Natural killer cell treated with Interleukin-12 subunit alpha and Interleukin-12 subunit beta and Interleukin-15 and Interleukin-18, amount 100 ng/mL, for 72 hours (primary cell): ENCODE results near the gene TMTC1. TPM values are rescaled to one million over a fixed set of nuclear protein-coding genes. Genes with fewer than 3 reads are reported as not detected.

Experiments
- ATAC-seq, 2 donors: fragments of 150-1000 bp; cut with Tn5 transposase in 1 of 2; sonication (Bioruptor Pico), chemical (Tn5 transposase) in 1 of 2; 2 replicates each; pipeline ENCODE4 v1.10.0; 2021
- DNase-seq: peaks from one replicate; pipeline ENCODE4 v3.0.0; 2022; ENCODE audit warnings: low spot score
- H3K27ac Mint-ChIP-seq, 2 donors: 1 replicate in 1 of 2; 2 replicates in 1 of 2; pipeline ENCODE4 v1.8.0; 2022; ENCODE audit warnings: mixed read lengths in 2 of 2, mild to moderate bottlenecking in 1 of 2, moderate library complexity in 1 of 2
- H3K27me3 Mint-ChIP-seq, 2 donors: 1 replicate in 1 of 2; 2 replicates in 1 of 2; pipeline ENCODE4 v1.8.0; 2022; ENCODE audit warnings: mixed read lengths in 2 of 2
- H3K36me3 Mint-ChIP-seq: one replicate; pipeline ENCODE4 v1.8.0; 2022; ENCODE audit warnings: mixed read lengths
- H3K4me1 Mint-ChIP-seq, 2 donors: 1 replicate in 1 of 2; 2 replicates in 1 of 2; pipeline ENCODE4 v1.8.0; 2022; ENCODE audit warnings: low read depth in 2 of 2, mixed read lengths in 2 of 2, mild to moderate bottlenecking in 1 of 2
- H3K4me3 Mint-ChIP-seq: one replicate; pipeline ENCODE4 v1.8.0; 2022; ENCODE audit warnings: mixed read lengths
- H3K9me3 Mint-ChIP-seq: 2 replicates; pipeline ENCODE4 v1.8.0; 2022; ENCODE audit warnings: mixed read lengths
- total RNA-seq, 2 donors: library from RNA; stranded (reverse); gene quantifications; one replicate each; pipeline ENCODE4 v1.2.3, GENCODE V29; 2022

TMTC1 gene
- total RNA-seq, 2 donors from 2014 or later = not detected

DNA sequence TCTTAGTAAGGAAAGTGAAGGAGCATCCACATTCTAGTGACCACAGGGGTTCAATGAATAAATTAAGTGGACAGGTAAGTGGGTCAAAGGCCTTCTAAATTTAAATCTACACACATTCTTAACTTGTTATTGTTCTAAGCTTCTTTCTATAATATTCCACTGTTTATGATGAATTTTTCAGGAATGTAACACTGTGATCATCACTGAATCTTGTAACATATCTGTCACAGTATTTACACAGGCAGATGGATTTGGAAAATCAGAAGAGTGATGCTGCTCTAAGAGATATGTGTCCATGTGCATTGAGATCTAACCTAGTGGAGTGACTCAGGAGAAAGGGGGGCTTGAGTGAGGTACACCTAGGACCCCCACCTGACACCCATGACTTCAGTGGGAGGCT, 170.8 kb downstream of the TMTC1 start:
- H3K9me3 Mint-ChIP-seq = peaks cover 10% of the 10 kb centered on the region
- H3K4me1 Mint-ChIP-seq = no peaks in the 10 kb centered on the region
- no peaks in the 10 kb centered on the region for H3K36me3 Mint-ChIP-seq
- no peak overlapping the region for H3K27ac Mint-ChIP-seq
- DNase-seq (no peak), ATAC-seq (no peak)
- H3K4me3 Mint-ChIP-seq = no peak overlapping the region
- peaks cover 2 to 21% of the 10 kb centered on the region in 2 donors for H3K27me3 Mint-ChIP-seq

DNA sequence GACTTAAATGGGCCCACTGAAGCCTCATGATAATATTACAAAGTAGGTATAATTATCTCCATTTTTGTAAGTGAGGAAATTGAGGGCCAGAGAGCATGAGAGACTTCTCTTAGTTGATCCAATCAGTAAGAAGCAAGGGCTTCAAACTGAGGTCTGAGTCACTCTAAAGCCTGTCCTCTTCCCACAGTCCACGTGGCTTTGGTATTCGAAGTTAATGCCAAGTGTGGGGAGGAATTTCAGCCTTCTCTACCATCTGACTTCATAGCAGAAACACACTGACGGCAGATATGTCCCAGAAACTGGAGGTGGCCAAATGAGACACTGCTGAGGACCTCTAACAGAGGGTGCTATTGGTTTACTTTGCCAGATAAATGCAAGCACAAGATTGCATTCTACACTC, 171.8 kb downstream of the TMTC1 start:
- Mint-ChIP-seq H3K9me3 (peaks cover under 1% of the 10 kb centered on the region), H3K27me3 (peaks cover 2 to 11% of the 10 kb centered on the region in 2 donors), H3K36me3 (no peaks in the 10 kb centered on the region), H3K27ac (no peak overlapping the region), H3K4me3 (no peak overlapping the region), H3K4me1 (no peaks in the 10 kb centered on the region)
- DNase-seq (no peak), ATAC-seq (no peak)

DNA sequence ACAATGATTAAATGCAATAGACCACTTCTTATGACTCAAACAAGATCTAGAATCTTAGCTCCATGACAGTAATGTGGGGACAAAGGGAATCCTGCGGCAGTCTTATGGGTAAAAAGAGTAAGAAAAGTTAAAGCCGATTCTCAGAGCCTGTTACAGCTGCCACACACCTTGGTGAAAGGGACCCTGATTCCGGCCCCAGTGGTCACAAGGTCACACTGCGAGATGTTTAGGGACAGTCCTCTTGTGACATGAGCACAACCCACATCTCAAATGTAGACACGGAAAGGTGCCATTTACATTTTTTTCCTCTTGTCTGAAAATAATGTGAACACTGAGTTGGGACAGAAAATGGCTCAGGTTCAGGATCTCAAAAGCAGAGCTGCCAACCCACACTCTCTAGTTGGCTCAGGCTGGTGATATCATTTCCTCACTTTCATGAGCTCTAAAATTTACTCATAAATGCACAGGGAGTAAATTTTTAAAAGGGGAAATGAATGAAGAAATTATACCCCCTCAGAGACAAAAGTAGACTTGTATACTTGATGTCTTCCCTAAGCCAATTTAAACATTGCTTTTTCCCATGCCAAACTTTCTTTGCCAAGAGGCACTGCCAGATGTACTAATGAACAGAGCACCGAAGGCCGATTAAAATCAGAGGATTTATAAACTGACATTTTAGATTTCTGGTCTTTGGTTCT, 173.1 kb downstream of the TMTC1 start:
- DNase-seq = no peak
- H3K36me3 Mint-ChIP-seq = no peaks in the 10 kb centered on the region
- no peak for ATAC-seq
- H3K27ac Mint-ChIP-seq = no peak overlapping the region
- H3K4me1 Mint-ChIP-seq = no peaks in the 10 kb centered on the region
- peaks cover 2 to 11% of the 10 kb centered on the region in 2 donors for H3K27me3 Mint-ChIP-seq
- no peaks in the 10 kb centered on the region for H3K9me3 Mint-ChIP-seq
- no peak overlapping the region for H3K4me3 Mint-ChIP-seq

DNA sequence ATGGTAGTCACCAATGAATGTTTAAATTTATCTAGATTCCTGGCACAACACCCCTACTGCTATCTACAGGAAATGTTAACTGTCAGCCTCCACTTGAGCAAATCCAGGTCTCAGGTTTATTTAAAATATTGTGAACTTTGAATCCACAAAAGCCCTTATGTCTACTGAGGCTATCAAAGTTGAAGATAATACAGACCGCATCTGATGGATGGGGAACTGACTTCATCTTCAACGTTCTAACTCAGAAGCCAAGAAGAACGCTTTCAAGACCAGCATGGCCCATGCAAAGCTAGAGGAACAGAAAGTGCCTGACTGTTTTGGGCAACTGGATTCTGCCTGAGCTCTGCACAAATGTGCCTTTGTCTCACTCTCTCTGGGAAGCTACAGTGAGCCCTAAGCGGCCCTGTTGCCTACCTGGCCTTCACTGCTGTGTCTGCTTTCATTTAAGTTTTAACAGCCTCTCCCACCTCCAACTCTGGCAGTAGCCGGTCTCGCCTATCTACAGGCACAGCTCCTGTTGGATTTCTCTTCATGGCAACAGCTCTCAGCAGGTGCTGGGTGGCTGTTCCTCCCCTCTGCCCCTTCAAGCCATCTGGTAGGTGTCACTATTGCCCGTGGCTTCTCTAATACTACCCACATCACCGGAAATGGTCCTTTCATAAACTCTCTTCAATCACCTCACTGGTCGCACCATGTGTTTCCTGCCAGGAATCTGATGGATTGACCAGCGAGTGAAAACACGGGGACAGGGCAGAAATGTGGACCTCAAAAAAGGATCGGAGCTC, 174.1 kb downstream of the TMTC1 start:
- Mint-ChIP-seq H3K4me3 (no peak overlapping the region), H3K36me3 (no peaks in the 10 kb centered on the region), H3K27ac (no peak overlapping the region), H3K9me3 (no peaks in the 10 kb centered on the region), H3K4me1 (no peaks in the 10 kb centered on the region), H3K27me3 (peaks cover 2 to 10% of the 10 kb centered on the region in 2 donors)
- DNase-seq = no peak
- no peak for ATAC-seq

DNA sequence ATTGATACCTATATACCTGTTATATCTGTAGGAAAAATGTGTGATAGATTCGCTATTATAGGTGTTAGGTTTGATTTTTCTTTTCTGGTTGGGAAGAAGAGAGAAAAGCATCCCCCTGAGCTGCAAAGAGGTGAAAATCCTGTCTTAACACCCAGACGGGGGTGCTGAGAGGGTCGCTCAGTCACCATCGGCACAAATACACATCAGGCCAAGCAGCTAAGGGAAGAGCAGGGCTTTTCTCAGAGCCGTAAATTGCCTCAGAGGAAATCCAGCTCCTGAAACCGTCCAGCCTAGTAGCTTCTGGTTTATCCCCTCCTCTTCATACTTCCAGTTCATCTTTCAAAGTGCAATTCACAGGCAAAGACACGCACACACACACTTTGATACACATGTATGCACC, 175.2 kb downstream of the TMTC1 start:
- no peak overlapping the region for H3K4me3 Mint-ChIP-seq
- peaks cover 0 to 5% of the 10 kb centered on the region in 2 donors for H3K27me3 Mint-ChIP-seq
- DNase-seq = no peak
- H3K9me3 Mint-ChIP-seq = no peaks in the 10 kb centered on the region
- no peaks in the 10 kb centered on the region for H3K4me1 Mint-ChIP-seq
- ATAC-seq = no peak
- H3K27ac Mint-ChIP-seq = no peak overlapping the region
- no peaks in the 10 kb centered on the region for H3K36me3 Mint-ChIP-seq

DNA sequence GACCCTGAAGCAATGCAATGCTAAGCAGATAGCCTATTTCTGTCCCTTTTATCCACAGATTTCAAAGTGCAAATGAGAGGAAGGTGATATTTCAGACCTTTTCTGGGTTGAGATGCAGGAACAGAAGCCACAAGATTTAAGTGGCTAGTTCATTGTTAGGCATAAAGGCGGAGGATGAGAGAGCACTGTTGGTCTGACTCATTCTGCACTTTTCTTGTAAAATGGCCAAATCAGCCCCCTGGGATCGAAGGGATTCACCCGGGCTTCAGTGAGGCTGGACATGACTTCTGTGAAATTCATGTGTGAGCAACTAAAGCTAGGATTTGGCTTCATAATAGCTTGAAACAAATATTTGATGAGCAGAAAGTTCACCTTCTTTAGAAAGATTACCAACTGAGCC, 184.4 kb downstream of the TMTC1 start:
- ATAC-seq (no peak), DNase-seq (no peak)
- no peaks in the 10 kb centered on the region for H3K9me3 Mint-ChIP-seq
- H3K27me3 Mint-ChIP-seq = peaks cover 0 to 11% of the 10 kb centered on the region in 2 donors
- no peak overlapping the region for H3K4me3 Mint-ChIP-seq
- H3K27ac Mint-ChIP-seq = no peak overlapping the region
- no peaks in the 10 kb centered on the region for H3K36me3 Mint-ChIP-seq
- no peaks in the 10 kb centered on the region for H3K4me1 Mint-ChIP-seq

DNA sequence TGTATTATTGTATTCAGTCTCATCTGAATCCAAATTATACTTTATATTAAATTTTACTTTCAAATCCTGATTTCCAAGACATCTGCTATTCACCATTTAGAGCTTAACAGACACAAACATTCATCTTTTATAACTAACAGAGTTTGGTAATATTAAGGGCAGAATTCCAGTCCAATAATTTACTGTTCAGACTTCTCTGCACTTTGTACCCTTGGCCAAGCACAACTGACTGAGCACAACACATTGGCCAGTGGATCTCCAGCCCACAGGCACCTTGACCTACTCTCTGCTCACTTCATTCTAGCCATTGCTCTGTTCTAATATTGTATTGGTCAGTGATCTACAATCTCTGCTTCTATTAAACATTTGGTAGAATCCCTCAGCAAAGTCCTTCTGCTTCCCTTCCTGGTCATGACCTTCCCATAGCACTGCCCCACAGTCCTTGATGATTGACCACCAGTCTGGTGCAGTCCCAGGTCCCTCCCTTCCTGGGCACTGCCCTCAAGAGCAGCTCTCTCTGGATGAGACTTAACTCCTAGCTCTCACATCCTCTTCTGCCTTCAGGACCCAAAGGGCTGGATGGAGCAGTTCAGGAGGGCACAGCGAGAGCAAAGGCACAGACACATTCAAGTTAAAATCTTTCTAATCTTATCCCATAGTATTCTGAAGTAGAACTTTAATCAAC, 188.5 kb downstream of the TMTC1 start:
- ATAC-seq (peak in 1 of 2 donors; percentile 45), DNase-seq (no peak)
- Mint-ChIP-seq H3K27me3 (peaks cover 0 to 17% of the 10 kb centered on the region in 2 donors), H3K4me3 (no peak overlapping the region), H3K9me3 (no peaks in the 10 kb centered on the region), H3K36me3 (no peaks in the 10 kb centered on the region), H3K4me1 (no peaks in the 10 kb centered on the region), H3K27ac (no peak overlapping the region)

DNA sequence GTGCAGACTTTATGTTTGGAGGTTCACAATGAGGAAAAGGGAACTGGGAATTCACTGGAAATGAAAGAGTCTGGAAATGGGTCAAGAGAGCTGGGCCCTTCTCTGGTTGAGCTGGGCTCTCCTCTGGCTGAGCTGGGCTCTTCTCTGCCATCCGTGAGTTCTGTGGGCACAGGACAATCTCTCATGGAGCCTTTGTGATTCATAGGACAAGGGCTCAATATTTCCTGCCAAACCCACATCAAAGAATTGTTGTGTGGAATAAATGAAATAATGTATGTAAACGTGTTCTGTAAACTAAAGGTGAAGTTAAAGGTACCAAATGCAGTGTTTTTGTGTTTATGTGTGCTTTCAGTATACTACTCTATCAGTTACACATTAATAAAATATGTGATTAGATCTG, 190.7 kb downstream of the TMTC1 start:
- no peaks in the 10 kb centered on the region for H3K4me1 Mint-ChIP-seq
- no peak overlapping the region for H3K27ac Mint-ChIP-seq
- peaks cover 0 to 11% of the 10 kb centered on the region in 2 donors for H3K27me3 Mint-ChIP-seq
- H3K4me3 Mint-ChIP-seq = no peak overlapping the region
- DNase-seq (no peak), ATAC-seq (no peak)
- no peaks in the 10 kb centered on the region for H3K36me3 Mint-ChIP-seq
- no peaks in the 10 kb centered on the region for H3K9me3 Mint-ChIP-seq

DNA sequence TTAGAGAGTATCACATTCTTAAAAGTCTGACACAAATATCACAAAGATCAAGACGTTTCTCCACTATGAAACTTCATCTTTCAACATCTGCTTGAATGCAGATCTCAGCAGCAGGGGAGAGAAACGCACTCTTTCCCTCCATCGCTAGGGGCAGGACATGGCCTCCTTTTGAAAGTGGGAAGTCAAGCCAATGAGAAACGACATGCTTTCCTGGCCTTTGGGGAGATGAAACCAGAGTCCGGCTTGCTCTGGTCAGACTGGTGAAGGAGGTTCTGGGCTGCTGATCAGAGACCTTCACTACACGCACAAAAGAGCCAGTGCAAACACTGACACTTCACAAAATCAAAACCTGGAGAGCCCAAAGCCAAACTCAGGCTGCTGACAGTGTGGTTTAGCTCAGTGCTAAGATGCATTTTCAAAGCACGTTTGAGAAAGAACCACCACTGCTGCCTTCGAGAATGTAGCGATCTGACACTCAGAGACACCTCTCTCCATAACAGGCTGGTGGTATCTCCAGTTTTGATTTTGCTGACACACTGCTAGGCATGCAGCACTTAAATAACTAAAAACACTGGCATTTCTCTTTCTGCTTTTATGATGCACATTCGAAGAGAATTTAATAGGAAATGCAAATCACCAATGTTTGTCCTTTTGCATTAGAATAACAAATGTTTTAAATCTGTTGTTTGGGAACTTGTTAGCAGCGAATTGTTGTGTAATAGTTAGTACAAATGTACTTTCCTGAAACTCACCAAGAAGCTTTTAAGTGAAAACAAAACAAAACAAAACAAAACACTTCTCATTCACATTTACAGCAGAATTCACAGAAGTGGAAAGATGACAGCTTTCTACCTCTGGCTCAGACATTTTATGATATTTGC, 192.4 kb downstream of the TMTC1 start:
- Mint-ChIP-seq H3K9me3 (no peaks in the 10 kb centered on the region), H3K4me1 (no peaks in the 10 kb centered on the region), H3K4me3 (no peak overlapping the region), H3K27ac (no peak overlapping the region), H3K27me3 (peaks cover 0 to 11% of the 10 kb centered on the region in 2 donors), H3K36me3 (no peaks in the 10 kb centered on the region)
- ATAC-seq (no peak), DNase-seq (no peak)

DNA sequence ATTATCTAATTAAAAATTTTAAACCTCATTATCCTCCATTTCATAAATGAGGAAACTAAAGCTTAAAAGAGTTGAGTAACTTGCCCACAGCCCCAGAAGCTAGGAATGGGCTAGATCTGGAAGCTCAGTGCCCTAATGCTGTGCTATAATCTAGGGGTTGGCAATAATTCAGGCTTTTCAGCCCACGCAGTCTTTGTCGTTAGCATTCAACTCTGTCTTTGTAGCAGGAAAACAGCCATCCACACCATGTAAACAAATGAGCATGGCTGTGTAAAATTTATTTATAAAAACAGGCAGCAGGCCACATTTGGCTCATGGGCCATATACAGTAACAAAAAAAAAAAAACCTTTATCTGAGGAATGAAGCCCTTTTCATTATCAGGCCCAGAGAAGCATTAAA, 193.9 kb downstream of the TMTC1 start:
- Mint-ChIP-seq H3K36me3 (no peaks in the 10 kb centered on the region), H3K9me3 (no peaks in the 10 kb centered on the region), H3K27me3 (peaks cover 0 to 11% of the 10 kb centered on the region in 2 donors), H3K4me3 (no peak overlapping the region), H3K4me1 (no peaks in the 10 kb centered on the region), H3K27ac (no peak overlapping the region)
- ATAC-seq (no peak), DNase-seq (no peak)

DNA sequence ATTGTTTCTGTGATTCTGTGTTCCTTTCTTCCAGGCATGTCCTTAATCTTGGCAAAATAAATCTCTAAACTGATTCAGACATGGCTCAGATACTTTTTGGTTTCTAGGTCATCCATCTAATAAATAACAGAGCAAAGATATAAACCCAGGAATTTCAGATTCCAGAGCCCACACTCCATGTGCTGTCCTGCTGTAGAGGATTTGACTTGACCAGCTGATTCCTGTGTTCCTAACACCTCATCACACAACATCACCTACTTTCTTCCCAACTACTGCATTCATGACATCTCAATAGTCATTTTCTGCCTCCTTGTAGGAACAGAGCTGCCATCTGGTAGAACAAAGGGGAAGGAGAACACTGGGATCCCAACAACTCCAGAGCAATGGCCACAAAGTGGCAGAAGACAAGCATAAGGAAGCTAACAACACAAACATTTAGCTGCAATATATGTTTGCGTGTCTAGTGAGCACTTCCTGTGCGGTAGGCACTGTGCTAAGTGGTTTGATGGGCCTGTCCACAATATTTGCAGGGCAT, 194.4 kb downstream of the TMTC1 start:
- Mint-ChIP-seq H3K4me1 (no peaks in the 10 kb centered on the region), H3K4me3 (no peak overlapping the region), H3K27ac (no peak overlapping the region), H3K27me3 (peaks cover 0 to 11% of the 10 kb centered on the region in 2 donors), H3K36me3 (no peaks in the 10 kb centered on the region), H3K9me3 (no peaks in the 10 kb centered on the region)
- DNase-seq = no peak
- no peak for ATAC-seq

DNA sequence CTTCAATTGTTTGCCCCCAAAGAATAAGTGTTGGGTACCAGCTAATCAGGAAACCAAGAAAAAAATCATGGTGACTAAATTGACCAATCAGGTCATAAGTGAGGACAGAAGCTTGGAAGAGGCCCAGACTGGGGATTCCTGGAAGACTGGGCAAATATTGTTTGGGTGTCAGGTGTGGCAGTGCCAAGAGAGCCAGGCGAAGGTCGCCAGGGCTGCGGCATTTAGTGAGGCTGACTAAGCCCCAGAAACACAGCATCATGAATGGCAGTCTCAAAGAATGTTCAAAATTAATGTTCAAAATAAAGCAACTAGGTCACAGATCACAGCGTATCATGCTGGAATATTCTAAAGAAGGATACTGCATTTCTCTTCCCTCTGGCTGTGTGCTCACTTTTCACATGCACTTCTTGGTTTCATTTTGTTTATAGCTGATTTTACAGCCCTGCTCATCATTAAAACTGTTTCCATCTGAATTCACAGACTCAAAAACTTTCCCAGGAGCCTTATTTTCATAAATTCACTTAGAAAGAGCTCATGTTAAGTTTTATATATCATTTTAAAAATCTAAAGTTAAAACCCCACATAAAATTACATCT, 201.0 kb downstream of the TMTC1 start:
- Mint-ChIP-seq H3K36me3 (no peaks in the 10 kb centered on the region), H3K4me1 (no peaks in the 10 kb centered on the region), H3K27ac (no peak overlapping the region), H3K4me3 (no peak overlapping the region), H3K27me3 (no peaks in the 10 kb centered on the region), H3K9me3 (no peaks in the 10 kb centered on the region)
- DNase-seq (no peak), ATAC-seq (no peak)

DNA sequence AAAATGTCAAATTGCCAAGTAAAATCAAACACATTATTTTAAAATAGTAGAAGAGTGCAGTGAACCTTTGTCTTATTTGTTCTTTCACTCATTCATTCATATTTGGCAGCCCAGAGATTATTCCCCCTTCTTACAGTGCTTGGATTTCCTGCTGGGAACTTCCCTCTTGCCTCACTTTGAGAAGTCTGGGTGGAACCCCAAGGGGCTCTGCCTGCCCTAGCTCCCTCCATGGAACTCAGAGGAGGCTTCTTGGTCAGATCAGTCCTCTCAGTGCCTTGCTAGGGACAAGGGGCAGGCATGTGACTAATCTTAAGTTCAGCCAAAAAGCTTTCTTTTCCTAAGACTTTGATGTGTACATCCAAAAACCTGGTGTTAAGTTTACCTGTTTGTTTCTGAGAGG, 201.6 kb downstream of the TMTC1 start:
- Mint-ChIP-seq H3K36me3 (no peaks in the 10 kb centered on the region), H3K4me3 (no peak overlapping the region), H3K4me1 (no peaks in the 10 kb centered on the region), H3K27ac (no peak overlapping the region), H3K9me3 (no peaks in the 10 kb centered on the region), H3K27me3 (no peaks in the 10 kb centered on the region)
- DNase-seq (no peak), ATAC-seq (no peak)
